Astrocyte of the hippocampus (primary cell): Measurements from ENCODE around the gene NOLC1.
"Not testable (repeated sequence)": the region's sequence is repeated elsewhere in the genome, so short reads cannot be mapped to it uniquely, and the experiment has no call there.

ENCODE experiments used
- DNase-seq: peaks from one replicate; pipeline ENCODE4 v3.0.0; 2011; ENCODE audit warnings: low read depth, low spot score

NOLC1 gene

GRCh38 chr10:102153093-102153620, 968 bp downstream of the NOLC1 start:
- peak; percentile 4 for DNase-seq

DNA sequence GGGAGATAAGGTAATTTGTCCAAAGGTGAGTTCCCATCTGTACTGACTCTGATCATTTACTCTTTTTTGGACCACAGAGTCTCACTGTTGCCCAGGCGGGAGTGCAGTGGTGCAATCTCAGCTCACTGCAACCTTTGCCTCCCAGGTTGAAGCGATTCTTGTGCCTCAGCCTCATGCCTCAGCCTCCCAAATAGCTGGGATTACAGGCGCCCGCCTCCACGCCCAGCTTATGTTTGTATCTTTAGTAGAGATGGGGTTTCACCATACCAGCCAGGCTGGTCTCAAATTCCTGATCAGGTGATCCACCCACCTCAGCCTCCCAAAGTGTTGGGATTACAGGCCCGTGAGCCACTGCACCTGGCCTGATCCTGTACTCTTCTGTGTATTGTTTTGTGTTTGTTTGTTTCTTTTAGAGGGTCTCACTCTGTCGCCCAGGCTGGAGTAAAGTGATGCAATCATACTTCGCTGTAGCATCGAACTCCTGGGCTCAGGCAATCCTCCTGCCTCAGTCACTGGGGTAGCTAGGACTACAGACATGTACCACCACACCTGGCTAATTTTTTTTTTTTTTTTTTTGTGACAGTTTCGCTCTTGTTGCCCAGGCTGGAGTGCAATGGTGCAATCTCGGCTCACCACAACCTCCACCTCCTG, 2.4 kb downstream of the NOLC1 start:
- DNase-seq = no peak

- DNase-seq = no peak
Observed at GRCh38 chr10:102157224-102157623, 5.0 kb downstream of the NOLC1 start.

DNA sequence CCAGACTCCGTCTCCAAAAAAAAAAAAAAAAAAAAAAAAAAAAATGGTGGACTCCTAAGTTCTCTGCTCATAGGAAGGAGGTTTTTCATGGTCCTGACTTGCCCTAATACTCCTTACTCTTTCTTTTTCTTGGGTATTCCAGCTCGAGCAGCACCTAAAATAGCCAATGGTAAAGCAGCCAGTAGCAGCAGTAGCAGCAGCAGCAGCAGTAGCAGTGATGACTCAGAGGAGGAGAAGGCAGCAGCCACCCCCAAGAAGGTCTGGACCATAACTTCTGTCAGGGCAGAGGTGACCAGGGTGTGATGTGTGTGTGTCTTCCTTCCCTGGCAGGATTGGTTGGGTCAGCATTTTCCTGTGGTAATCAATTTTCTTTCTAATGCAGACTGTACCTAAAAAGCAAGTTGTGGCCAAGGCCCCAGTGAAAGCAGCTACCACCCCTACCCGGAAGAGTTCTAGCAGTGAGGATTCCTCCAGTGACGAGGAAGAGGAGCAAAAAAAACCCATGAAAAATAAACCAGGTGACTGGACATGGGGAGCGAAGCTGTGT, 6.9 kb downstream of the NOLC1 start:
- DNase-seq = peak; percentile 27

DNA sequence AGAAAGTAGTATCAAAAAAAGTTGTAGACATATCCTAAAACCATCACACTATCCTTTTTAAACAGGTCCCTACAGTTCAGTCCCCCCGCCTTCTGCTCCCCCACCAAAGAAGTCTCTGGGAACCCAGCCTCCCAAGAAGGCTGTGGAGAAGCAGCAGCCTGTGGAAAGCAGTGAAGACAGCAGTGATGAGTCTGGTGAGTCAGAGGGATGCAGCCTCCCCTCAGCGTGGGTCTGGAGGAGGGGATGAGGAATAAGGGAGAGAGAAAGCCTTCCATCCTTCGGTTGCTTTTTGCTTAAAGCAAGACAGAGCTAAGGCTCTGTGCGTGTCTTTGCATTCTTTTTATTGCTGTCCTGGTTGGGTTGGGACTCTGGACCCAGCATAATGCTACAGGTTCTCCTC, 7.6 kb downstream of the NOLC1 start:
- no peak for DNase-seq

- no peak for DNase-seq
Observed at GRCh38 chr10:102163342-102163989, 11.3 kb downstream of the NOLC1 start.

- no peak for DNase-seq
Observed at GRCh38 chr10:102167861-102168260, 15.7 kb downstream of the NOLC1 start.

DNA sequence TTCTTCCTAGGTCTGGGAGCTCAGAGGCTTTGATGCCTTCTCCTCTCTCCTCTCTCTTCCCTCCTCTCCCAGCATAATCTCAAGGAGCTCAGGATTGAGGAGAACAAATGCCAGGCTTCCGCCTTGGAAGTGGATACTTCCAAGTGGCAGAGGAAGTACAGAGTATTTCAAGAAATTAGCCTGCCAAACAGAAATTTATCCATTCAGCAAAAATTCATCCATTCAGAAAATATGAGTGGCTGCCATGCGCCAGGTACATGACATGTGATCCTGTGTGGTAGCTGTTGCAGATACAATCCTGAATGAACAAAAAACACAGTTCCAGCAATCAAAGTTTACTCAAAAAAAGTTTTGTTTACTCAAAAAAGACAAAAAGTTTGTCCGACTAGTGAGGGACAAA, 18.4 kb downstream of the NOLC1 start:
- no peak for DNase-seq

DNA sequence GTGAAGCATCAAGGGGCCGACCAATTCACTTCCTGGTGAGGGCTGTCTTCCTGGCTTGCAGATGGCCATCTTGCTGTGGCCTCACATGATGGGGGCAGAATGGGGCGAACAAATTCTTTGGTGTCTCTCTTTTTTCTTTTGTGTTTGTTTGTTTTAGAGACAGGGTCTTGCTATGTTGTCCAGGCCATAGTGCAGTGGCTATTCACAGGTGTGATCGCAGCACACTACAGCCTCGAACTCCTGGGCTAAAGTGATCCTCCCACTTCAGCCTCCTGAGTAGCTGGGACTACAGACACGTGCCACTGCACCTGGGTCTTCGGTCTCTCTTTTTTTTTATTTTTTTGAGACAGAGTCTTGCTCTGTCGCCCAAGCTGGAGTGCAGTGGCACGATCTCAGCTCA, 20.1 kb downstream of the NOLC1 start:
- no peak for DNase-seq

DNA sequence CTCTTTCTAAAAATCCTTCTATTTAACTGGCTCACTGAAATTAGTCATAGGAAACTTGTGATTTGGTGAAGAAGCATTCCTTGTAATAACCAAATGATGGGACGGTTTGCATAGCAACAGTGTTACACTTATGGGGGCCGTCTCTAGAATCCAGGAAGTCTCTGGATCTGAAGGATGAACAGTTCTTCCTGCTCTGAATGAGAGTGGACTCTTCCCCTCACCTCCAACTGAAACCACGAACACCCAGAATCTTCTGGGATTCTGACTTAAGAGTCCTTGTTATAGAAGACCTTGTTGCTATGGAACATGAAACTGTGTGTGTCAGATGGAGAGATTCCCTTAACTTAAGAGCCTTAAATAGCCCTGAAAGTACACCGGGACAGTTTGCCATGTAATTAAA, 23.2 kb downstream of the NOLC1 start:
- DNase-seq = peak; percentile 36

DNA sequence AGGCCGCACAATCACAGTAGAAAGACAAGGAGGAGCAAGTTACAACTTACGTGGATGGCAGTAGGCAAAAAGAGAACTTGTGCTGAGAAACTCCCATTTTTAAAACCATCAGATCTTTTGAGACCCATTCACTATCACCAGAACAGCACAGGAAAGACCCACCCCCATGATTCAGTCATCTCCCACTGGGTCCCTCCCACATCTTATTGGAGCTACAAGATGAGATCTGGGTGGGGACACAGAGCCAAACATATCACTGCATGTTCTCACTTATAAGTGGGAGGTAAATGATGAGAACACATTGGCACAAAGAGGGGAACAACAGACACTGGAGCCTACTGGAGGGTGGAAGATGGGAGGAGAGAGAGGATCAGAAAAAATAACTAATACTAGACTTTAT, 32.4 kb downstream of the NOLC1 start:
- no peak for DNase-seq

DNA sequence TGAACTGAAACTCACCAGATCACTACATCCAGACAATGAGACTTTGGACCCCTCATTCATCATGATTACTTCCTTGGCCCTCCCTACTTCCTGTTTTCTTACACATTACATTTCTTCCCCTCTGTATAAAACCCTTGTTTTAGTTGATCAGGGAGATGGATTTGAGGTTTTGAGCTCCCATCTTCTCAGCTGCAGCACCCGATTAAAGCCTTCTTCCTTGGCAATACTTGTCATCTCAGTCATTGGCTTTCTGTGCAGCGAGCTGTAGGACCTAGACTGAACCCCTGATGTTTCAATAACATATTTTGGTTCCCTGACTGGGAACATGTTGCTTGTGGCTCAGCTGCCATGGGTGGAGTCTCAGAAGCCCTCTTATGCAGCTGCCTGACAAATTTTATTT, 33.1 kb downstream of the NOLC1 start:
- DNase-seq = no peak

GRCh38 chr10:102185811-102186527, 33.8 kb downstream of the NOLC1 start:
- DNase-seq = no peak

DNA sequence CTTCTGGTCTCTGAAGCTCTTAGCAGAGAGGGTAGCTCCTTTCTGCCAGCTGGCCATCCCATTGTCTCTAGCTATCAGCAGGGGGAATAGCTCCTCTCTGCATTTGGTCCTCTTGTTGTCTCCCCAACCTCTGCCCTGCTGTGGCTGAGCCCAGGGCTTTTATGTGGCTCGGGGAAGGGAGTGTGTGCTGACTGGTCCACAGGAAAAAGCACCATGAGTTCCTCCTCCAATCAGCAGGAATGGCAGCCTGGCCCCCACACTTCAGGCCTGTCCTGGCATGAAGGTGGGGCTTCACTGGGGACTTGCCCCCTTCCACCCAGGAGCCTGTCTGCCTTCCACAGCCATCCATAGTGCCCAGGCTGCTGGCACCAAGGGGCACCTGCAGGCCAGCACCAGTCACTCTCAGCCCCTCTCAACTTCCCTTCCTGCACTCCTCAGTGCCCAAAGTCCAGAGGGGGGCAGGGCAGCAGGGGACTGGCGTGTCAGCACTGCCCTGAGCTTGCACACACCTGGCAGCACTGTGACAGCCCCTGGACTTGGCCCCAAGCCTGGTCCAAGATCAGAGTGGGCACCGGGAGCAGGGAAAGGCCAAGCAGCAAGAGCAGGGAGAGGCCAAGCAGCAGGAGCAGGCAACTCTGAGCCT, 36.2 kb downstream of the NOLC1 start:
- no peak for DNase-seq

GRCh38 chr10:102188941-102189898, 37.0 kb downstream of the NOLC1 start:
- DNase-seq = not testable (repeated sequence)

- no peak for DNase-seq
Observed at GRCh38 chr10:102191956-102192355, 39.8 kb downstream of the NOLC1 start.

DNA sequence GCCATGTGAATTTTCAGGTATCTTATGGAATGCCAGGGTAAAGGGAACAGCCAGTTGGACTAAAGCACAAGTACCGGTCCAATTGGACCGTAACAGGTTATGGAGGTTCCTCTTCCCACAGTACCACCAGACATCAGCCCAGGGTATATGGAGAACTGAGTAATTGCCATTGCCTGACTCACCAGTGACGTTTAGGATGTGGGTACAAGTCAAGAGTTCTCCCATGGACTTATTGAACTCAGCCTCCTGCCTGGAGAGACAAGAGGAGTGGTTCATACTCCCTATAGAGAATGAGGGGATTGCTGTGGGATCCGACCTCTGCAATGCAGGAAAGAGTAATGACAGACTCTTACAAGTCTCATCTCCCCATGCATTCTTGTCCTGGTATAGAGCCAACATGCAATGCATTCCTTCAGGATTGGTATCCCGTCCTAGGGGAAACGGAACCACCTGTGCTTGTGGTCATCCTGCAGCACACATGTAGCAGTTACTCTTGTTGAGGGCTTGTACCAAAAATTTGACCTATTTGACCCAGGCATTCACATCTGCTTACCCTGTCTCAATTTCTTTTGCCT, 43.2 kb downstream of the NOLC1 start:
- no peak for DNase-seq

GRCh38 chr10:102196893-102197292, 44.7 kb downstream of the NOLC1 start:
- DNase-seq = no peak

GRCh38 chr10:102198027-102198426, 45.8 kb downstream of the NOLC1 start:
- DNase-seq = no peak
